GM08714 (cell line): Measurements from ENCODE around the gene KCNMB2.

ENCODE experiments used
- H3K4me3 ChIP-seq: fragments of 200-500 bp; sonication (Bioruptor generic); 2 replicates; pipeline ENCODE4 v1.5.1; 2014; ENCODE audit warnings: mild to moderate bottlenecking, low read length, inconsistent platforms
- ZNF274 ChIP-seq: IDR thresholded peaks from 2 replicates; pipeline ENCODE4 v1.6.1; 2012; ENCODE audit warnings: mild to moderate bottlenecking, low read depth, low read length

Gene KCNMB2

GRCh38 chr3:178569826-178570225, 33.6 kb downstream of the KCNMB2 start:
- H3K4me3 ChIP-seq, result no peak overlapping the region

DNA sequence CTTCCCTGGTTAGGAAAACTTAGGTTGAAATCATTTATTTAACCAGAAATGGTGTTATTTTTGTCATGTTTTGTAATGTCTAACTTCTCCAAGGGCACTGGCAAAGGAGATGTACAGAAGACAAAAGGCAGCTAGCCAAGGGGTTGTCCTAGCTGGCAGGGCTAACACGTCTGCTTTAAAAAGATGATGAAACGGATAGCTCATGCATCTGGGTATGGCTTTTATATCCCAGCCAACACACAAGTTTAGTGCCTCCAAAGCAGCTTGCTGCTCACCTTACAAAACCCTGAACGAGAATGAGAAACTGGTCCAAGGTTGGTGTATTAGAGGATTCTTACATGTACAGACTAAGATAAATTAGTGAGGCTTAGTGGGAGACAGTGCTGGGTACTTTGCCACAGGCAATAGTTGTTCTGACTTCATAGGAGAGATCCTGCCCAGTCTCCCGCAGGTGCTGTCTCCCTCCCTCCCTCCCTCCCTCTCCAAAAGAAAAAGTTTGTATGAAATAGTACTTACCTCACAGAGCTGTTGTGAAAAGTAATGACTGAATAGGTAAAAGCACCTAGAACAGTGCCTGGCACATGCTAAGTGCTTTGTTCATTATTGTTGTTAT, 47.8 kb downstream of the KCNMB2 start:
- no peak overlapping the region for H3K4me3 ChIP-seq
- no peak for TF ChIP-seq ZNF274

More at GRCh38 chr3:178569826-178570225, 33.6 kb downstream of the KCNMB2 start:
- TF ChIP-seq ZNF274, result no peak

- no peak overlapping the region for H3K4me3 ChIP-seq
- TF ChIP-seq ZNF274, result no peak
These were observed 48.6 kb downstream of the KCNMB2 start for GRCh38 chr3:178584722-178585380.

DNA sequence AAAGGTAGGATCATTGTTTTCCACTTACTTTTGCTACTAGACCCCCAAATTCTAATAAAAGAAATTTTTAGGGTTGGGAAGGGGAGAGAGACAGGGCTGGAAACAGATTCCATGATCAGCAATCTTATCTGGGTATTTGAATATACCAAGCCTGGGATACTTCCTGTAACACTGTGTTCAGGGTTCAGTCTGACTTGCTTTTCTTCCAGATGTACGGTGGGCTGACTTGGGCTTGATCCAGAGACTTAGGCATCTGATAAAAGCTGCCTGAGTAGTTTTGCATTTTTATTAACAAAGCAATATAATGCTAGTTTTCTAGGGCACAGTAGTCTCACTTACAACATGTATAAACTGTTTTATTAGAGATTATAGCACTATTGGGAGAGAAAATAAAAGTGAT, 49.2 kb downstream of the KCNMB2 start:
- no peak for TF ChIP-seq ZNF274
- H3K4me3 ChIP-seq, result no peak overlapping the region

GRCh38 chr3:178586076-178586475, 49.8 kb downstream of the KCNMB2 start:
- no peak overlapping the region for H3K4me3 ChIP-seq
- TF ChIP-seq ZNF274, result no peak

- TF ChIP-seq ZNF274, result no peak
These were observed 52.4 kb downstream of the KCNMB2 start for GRCh38 chr3:178588628-178589027.

DNA sequence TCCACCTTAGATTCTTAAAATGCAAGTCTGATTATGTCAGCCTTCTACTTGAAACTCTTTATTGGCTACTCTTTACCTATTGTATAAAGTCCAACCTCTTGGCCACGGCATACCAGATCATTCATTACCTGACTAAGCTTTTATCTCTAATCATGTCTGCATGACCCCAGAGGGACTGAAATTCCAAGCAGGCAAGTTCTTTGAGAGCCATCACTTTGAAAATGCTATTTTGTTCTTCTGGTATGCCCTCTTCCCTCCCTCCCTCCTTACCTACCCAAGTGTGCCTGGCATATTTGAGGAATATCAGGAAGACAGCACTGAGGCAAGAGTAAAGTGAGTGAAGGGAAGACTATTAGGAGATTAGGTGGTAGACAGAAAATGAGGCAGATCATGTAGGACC, 57.5 kb downstream of the KCNMB2 start:
- TF ChIP-seq ZNF274, result no peak

More at GRCh38 chr3:178588628-178589027, 52.4 kb downstream of the KCNMB2 start:
- no peak overlapping the region for H3K4me3 ChIP-seq

GRCh38 chr3:178597371-178597770, 61.1 kb downstream of the KCNMB2 start:
- no peak overlapping the region for H3K4me3 ChIP-seq
- no peak for TF ChIP-seq ZNF274

More for the DNA sequence above, 57.5 kb downstream of the KCNMB2 start:
- no peak overlapping the region for H3K4me3 ChIP-seq

DNA sequence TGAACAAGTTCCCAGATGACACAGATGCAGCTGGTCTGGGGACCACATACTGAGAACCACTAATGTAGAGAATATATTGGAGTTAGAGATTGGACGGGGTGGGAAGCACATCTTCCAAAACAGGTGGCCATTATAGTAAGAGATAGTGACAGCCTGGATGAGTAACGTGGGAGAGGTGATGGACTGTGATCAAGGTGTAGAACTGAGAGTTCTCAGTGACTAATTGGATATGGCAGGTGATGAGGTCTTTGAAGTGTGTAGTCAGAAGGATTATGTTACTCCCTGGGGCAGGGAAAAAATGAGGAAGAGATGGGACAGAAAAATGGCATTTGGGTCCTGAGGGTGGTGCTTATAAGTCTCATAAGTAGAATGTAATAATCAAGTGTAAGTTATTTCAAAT, 66.6 kb downstream of the KCNMB2 start:
- H3K4me3 ChIP-seq, result no peak overlapping the region
- TF ChIP-seq ZNF274, result no peak

DNA sequence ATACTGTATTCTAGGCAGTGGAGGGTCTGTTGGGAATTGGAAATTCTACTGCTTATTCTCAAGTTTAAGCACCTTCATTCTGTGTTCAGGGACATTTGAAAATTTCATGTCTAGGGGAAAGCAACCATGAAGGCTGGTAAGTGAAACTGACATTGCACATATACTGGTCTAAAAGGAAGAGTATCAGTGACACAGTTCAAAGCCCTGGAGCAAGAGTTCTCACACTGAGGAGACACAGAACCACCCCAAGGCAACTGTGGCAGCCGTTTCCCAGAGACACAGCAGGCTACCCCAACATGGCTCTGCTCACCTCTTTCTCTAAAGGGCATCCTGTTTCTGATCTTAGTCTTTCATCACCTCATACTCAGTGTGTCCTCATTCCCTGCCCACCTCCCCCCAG, 67.5 kb downstream of the KCNMB2 start:
- no peak for TF ChIP-seq ZNF274
- H3K4me3 ChIP-seq, result no peak overlapping the region

DNA sequence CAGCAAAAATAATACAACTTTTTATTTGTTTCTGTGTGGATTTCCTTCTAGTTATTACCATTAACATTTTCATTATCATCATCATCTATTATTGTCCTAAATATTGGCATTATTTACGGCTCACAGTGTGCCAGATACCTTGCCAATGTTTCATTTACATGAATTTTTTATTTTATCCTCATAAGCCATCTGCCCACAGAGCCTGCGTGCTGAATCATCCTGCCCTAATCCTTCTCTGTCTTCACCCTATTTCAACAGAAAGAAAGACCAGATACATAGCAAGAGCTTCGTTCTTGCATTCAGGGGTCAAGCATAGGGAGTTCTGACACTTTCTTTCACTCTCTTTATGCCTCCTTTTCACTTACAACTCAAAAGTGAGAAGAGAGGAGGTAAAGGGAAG, 82.0 kb downstream of the KCNMB2 start:
- TF ChIP-seq ZNF274, result no peak
- H3K4me3 ChIP-seq, result no peak overlapping the region

DNA sequence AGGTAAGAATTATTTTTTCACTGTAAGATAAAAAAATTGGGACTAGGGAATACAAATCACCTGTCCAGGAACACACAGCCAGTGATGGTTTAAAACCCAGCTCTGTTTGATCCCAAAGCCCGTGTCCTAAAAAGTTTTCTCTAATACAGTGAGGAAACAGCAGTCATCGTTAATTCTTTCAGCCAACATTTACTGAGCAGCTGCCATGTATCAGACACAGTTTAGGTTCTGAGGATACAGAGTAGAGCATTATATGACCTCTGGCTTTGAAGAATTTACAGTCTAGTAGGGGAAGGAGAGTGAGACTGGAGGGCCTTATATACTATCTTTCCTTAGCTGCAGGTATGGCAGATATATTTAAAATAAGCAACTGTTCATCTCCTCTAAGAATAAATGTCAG, 82.7 kb downstream of the KCNMB2 start:
- H3K4me3 ChIP-seq, result no peak overlapping the region
- TF ChIP-seq ZNF274, result no peak

- no peak for TF ChIP-seq ZNF274
These were observed 87.5 kb downstream of the KCNMB2 start for GRCh38 chr3:178623666-178624255.

DNA sequence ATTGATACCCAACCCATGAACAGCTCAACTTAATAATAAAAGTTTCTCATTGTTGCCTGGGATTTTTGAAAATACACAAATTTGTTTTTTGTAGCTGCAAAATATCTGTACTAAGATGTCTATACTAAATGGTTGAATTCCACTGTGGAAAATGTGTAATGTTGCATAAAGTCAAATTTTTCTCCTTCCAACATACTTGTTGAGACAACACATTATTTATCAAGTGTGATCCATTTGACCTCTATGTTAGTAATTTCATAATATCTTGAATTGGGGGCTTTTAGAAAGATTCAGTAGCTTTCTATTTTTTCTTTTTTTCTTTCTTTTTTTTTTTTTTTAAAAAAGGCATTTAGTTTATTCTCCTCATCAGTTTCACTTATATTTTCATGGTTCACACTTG, 88.0 kb downstream of the KCNMB2 start:
- H3K4me3 ChIP-seq, result no peak overlapping the region
- TF ChIP-seq ZNF274, result no peak

More at GRCh38 chr3:178623666-178624255, 87.5 kb downstream of the KCNMB2 start:
- no peak overlapping the region for H3K4me3 ChIP-seq

- H3K4me3 ChIP-seq, result no peak overlapping the region
- no peak for TF ChIP-seq ZNF274
These were observed 88.9 kb downstream of the KCNMB2 start for GRCh38 chr3:178625053-178625600.

GRCh38 chr3:178628037-178628436, 91.8 kb downstream of the KCNMB2 start:
- no peak overlapping the region for H3K4me3 ChIP-seq
- no peak for TF ChIP-seq ZNF274
